Measurements from ENCODE around the gene PUS10.

DNA sequence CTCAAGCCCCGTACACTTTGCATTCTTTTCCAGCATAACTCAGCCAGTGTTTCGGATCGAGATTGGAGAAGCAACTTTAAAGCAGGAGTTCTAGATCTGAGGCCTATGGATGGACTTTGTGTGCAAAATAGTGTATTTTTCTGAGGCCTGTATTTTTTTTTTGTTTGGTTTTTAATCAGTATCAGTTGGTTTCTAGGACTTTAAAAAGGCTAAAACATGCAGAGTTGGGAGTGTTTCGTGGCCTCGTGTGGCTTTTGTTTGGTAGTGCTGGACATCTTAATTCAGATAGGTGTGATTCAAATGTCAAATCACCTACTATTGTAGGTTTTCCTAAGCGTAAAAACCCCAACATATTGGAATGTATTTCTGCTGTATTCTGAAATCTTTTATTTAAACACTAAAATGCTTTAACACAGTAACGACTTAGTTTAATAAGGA lies 282 bp upstream of the PUS10 start:
- TF ChIP-seq, protein P1, sequence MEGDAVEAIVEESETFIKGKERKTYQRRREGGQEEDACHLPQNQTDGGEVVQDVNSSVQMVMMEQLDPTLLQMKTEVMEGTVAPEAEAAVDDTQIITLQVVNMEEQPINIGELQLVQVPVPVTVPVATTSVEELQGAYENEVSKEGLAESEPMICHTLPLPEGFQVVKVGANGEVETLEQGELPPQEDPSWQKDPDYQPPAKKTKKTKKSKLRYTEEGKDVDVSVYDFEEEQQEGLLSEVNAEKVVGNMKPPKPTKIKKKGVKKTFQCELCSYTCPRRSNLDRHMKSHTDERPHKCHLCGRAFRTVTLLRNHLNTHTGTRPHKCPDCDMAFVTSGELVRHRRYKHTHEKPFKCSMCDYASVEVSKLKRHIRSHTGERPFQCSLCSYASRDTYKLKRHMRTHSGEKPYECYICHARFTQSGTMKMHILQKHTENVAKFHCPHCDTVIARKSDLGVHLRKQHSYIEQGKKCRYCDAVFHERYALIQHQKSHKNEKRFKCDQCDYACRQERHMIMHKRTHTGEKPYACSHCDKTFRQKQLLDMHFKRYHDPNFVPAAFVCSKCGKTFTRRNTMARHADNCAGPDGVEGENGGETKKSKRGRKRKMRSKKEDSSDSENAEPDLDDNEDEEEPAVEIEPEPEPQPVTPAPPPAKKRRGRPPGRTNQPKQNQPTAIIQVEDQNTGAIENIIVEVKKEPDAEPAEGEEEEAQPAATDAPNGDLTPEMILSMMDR (IDR thresholded peaks at IDR 0.05), result no peak
- TF ChIP-seq SIN3A (IDR thresholded peaks at IDR 0.05; ENCODE audit: borderline replicate concordance, insufficient read depth, low read depth, low read length) (no peak), TCF7L2 (IDR thresholded peaks at IDR 0.05; ENCODE audit: low read depth, low read length) (no peak)
- TF ChIP-seq, protein P2, sequence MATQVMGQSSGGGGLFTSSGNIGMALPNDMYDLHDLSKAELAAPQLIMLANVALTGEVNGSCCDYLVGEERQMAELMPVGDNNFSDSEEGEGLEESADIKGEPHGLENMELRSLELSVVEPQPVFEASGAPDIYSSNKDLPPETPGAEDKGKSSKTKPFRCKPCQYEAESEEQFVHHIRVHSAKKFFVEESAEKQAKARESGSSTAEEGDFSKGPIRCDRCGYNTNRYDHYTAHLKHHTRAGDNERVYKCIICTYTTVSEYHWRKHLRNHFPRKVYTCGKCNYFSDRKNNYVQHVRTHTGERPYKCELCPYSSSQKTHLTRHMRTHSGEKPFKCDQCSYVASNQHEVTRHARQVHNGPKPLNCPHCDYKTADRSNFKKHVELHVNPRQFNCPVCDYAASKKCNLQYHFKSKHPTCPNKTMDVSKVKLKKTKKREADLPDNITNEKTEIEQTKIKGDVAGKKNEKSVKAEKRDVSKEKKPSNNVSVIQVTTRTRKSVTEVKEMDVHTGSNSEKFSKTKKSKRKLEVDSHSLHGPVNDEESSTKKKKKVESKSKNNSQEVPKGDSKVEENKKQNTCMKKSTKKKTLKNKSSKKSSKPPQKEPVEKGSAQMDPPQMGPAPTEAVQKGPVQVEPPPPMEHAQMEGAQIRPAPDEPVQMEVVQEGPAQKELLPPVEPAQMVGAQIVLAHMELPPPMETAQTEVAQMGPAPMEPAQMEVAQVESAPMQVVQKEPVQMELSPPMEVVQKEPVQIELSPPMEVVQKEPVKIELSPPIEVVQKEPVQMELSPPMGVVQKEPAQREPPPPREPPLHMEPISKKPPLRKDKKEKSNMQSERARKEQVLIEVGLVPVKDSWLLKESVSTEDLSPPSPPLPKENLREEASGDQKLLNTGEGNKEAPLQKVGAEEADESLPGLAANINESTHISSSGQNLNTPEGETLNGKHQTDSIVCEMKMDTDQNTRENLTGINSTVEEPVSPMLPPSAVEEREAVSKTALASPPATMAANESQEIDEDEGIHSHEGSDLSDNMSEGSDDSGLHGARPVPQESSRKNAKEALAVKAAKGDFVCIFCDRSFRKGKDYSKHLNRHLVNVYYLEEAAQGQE (IDR thresholded peaks at IDR 0.05; ENCODE audit: insufficient read depth in 1 of 2, low read depth in 2 of 2, low read length in 1 of 2), result no peak
